ENCODE measurements around the gene ELAC2.
A peak's percentile ranks its signal among the peaks of the same experiment; 100 is the strongest.
"Not testable (repeated sequence)": the region's sequence is repeated elsewhere in the genome, so short reads cannot be mapped to it uniquely, and the experiment has no call there.

Gene ELAC2

GRCh38 chr17:12990041-12990808 is 27.6 kb downstream of the ELAC2 start:
- no peak for DNase-seq (ENCODE audit: low read depth)

DNA sequence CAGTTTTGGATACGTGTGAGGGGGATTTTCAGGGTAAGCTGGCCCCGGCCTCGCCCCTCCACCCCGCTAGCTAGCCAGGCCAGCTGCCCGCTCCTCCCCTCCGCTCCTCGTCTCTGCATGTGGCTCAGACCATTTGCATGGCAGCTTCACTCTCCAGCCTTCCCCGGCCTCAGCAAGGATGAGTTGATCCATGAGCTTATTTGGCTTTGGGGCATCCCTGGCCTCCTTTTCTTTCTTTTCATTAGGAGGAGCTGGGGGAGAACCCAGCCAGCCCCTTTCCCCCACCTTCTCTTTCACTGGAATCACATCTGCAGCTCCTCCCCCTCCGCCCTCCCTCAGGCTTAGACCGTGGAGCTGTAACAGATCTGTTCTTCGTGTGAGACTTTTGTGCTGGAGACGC is 30.7 kb downstream of the ELAC2 start:
- DNase-seq (ENCODE audit: low read depth), result no peak

- no peak for DNase-seq (ENCODE audit: low read depth)
These were observed 32.2 kb downstream of the ELAC2 start for GRCh38 chr17:12985431-12986293.

- DNase-seq (ENCODE audit: low read depth), result peak; percentile 84
These were observed 33.6 kb downstream of the ELAC2 start for GRCh38 chr17:12983991-12984884.

DNA sequence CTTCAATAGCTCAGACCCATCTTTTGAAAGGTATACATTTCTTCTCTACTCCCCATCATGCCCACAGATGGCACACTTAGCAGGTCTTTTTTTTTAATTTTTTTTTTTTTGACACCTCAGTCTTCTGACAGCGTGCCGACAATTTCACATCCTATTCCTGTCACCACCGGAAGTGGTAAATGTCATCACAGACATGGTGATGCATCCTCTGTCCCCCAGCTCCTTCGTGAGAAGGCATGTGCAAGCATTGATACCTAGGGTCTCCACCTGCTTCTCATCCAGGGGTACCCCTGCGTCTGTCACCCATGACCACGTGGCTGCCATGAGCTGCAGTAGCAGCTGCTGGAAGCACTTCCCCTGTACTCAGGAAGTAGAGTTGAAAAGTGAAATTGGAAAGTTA is 35.6 kb downstream of the ELAC2 start:
- no peak for DNase-seq (ENCODE audit: low read depth)

DNA sequence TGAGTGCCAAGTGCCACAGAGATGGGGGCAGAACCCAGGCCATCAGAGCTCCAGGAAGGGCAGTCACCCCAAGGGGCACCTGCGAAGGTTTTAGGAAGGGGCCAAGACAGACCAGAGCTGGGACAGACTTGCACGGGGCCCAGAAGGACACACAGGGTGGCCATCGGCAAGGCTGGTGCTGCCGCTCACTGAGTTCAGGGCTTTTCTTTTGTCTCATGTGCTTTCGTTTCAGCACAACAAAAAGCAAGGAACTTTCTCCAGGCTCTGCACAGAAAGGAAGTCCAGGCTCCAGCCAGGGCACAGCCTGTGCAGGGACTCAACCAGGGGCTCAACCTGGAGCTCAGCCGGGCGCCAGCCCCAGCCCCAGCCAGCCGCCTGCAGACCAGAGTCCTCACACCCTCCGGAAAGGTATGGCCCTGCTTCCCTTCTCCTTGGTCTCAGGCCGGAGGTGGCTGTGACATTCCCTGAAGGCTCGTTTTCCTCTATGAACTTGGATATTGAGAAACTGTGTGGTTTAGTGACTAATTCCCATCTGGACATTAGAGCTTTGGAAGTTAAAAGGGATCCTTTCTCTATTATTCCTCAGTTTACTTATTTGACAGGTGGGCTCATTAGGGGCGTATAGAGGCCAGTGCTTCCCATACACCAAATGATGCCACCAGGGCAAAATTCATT is 37.9 kb downstream of the ELAC2 start:
- DNase-seq (ENCODE audit: low read depth), result no peak

DNA sequence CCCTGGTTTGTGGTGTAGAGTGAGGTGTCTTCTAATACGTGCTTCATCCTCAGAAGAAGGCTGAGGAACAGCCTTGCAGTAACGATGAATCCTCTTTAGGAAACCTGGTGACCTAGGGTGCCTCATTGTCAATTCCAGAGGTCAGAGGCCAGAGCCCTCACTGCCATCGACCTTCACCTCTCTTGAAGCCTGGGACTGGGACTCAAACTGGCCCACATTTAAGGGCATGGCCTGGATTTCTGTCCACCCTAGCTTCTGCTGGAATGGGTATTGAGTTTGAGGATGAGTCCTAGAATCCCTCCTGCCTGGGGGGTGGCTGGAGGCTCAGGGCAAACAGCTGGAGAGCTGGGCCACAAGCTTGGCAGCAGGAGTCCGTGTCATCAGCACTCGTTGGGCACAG is 38.6 kb downstream of the ELAC2 start:
- no peak for DNase-seq (ENCODE audit: low read depth)

GRCh38 chr17:12978787-12979186 is 39.0 kb downstream of the ELAC2 start:
- DNase-seq (ENCODE audit: low read depth), result not testable (repeated sequence)

GRCh38 chr17:12977008-12977751 is 40.6 kb downstream of the ELAC2 start:
- no peak for DNase-seq (ENCODE audit: low read depth)

DNA sequence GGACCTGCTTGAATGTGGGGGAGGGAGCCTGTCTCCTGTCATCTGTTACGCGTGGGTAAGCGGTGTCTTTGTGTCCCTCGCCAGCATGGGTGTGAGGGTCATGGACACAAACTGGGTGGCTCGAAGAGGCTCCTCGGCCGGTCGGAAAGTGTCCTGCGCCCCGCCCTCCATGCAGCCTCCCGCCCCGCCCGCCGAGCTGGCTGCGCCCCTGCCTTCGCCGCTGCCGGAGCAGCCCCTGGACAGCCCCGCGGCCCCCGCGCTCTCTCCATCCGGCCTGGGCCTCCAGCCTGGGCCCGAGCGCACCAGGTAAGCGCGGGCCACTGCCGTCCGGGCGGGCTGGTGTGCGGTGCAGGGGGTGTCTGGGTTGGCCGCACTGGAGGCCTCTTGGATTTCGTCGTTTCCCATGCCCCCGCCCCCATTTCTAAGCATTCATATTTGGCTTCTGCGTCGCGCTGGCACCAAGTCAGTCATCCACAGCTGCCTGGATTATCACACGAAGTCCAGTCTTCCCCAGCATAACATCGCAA is 43.8 kb downstream of the ELAC2 start:
- no peak for DNase-seq (ENCODE audit: low read depth)

GRCh38 chr17:12973496-12974004 is 44.3 kb downstream of the ELAC2 start:
- no peak for DNase-seq (ENCODE audit: low read depth)

DNA sequence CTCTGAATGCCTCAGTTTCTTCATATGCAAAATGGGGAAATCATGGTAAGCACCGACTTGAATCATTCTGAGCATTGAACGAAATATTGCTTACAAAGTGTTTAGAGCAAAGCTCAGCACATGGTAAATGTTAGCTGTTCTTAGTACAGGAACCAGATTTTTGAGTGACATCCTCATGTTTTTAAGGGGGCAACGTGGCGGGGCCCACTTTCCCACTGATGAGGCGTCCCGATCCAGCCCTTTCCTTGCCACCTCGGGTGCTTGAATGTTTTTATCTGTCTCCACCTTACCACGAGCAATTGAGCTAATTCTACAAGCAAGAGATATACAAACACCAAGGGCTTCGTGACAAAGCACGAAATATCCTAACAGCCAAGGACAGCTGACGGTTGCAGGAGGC is 49.9 kb downstream of the ELAC2 start:
- DNase-seq (ENCODE audit: low read depth), result no peak

- DNase-seq (ENCODE audit: low read depth), result no peak
These were observed 51.4 kb downstream of the ELAC2 start for GRCh38 chr17:12966413-12966812.

DNA sequence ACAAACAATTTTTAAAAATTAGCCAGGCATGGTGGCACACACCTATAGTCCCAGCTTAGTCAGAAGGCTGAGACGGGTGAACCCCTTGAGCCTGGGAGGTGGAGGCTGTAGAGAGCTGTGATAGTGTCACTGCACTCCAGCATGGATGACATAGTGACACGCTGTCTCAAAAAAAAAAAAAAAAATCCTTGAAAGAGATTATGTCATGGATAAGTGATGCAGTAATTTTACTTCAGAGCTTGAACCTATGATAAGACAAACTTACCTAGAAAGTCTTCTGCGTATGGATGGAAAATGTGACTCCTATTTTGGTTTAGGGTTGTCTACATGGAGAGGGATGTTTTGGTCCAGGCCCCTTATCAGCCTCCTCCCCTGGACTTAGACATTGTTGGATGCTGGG is 51.8 kb downstream of the ELAC2 start:
- no peak for DNase-seq (ENCODE audit: low read depth)

DNA sequence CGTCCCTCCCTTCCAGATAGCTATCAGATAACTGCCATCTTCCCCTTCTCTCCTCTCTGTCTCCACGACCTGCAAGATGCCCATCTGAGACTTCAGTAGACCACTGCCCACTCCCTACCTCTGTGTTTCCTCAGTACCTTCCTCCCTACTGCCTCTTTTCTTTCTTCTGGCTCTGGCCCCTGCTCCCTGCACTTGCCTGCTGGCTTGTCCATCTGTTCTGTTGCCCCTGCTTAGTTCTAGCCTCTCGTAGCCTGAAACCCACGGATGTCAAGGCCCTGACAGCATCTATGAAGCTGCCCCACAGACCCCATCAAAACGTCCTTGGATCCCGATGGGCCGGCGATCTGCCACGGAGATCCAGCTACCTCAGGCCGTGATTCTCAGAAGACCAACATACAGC is 53.0 kb downstream of the ELAC2 start:
- no peak for DNase-seq (ENCODE audit: low read depth)

DNA sequence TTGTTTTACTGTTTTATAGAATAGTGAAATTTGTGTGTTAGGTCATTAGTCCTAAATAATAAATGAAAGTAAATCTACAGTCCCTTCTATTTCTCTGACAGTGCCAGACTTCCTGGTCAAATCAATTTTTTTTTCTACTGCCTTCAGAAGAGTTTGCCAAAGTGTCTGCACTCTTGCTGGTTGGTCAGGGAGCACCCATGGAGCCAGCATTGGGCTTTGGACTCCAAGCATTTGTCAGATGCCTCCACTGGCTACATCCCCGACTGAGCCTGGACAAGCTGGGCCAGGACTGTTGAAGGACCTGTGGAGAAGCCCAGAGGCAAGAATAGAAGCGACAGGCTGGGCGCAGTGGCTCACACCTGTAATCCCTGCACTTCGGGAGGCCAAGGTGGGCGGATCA is 53.7 kb downstream of the ELAC2 start:
- DNase-seq (ENCODE audit: low read depth), result no peak

DNA sequence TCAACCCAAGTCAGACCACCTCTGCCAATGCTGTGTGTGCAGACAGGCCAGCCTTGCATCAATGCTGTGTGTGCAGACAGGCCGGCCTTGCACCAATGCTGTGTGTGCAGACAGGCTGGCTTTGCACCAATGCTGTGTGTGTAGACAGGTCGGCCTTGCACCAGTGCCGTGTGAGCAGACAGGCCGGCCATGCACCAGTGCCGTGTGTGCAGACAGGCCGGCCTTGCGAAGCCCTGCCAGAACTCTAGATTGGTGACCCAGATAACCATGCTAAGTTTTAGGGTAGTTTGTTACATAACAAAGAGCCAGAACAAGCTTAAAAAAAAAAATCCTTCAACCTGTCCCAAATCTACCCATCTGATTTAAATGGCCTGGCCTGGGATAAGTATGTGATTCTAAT is 54.3 kb downstream of the ELAC2 start:
- no peak for DNase-seq (ENCODE audit: low read depth)

- no peak for DNase-seq (ENCODE audit: low read depth)
These were observed 56.2 kb downstream of the ELAC2 start for GRCh38 chr17:12961655-12962054.

DNA sequence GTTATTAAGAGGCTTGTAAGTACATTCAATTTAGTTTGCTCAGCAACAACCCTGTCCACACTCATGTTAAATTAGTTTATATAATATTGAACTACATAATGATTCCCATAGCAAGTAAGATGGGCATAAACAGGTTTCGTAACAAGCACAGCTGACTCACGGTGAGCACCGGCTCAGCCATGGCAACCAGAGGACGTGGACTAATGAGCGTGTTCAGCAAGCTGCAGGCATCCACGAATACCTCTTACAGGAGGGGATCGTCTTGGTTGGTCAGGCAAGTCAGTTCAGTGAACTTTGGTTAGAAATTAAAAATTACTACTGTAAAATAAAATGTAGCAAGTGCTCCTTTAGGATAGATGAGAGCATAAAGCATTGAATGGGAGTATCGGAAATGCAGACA is 58.4 kb downstream of the ELAC2 start:
- peak; percentile 22 for DNase-seq (ENCODE audit: low read depth)

DNA sequence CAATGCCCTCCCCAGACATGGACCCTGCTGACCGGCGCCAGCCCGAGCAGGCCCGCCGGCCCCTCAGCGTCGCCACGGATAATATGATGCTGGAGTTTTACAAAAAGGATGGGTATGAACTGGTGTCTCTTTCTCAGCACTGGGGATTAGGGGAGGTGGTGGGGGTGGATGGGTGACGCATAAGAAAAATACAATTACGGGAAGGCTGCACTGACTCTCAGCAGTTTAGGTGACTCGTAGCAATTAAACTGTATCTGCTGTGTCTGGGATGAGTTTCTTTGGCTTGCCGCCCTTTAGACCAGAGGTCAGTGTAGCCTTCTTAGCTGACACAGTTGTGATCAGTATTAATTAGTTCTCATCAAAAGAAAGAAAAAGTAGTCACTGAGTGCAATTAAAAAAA is 59.0 kb downstream of the ELAC2 start:
- no peak for DNase-seq (ENCODE audit: low read depth)

GRCh38 chr17:12955521-12955920 is 62.3 kb downstream of the ELAC2 start:
- no peak for DNase-seq (ENCODE audit: low read depth)

Data from fibroblast of the conjunctiva (primary cell).